Left colon (tissue), 2 donors: ENCODE data around the gene C18orf63. TPM values are rescaled to one million over a fixed set of nuclear protein-coding genes. Genes with fewer than 3 reads are reported as not detected.
A peak's percentile ranks its signal among the peaks of the same experiment; 100 is the strongest.
"Not testable (repeated sequence)": the region's sequence is repeated elsewhere in the genome, so short reads cannot be mapped to it uniquely, and the experiment has no call there.

Experiments used
- ATAC-seq: fragments of 200-7000 bp; cut with Tn5 transposase; one replicate; pipeline ENCODE4 v1.9.1; 2020; ENCODE audit warnings: mild to moderate bottlenecking, moderate library complexity
- DNase-seq, 2 donors: peaks; one replicate each; pipeline ENCODE4 v3.0.0-alpha.2; 2020
- intact Hi-C, 2 donors: fragments of 100-400 bp; cut with DNase I in 1 of 2; cut with micrococcal nuclease in 1 of 2; formaldehyde crosslinking; loops; one replicate each; pipeline versions ENCODE4 v1.11.2 to v1.14.0; 2022; cut with DNase I, micrococcal nuclease
- total RNA-seq, 2 donors: library from RNA; stranded (reverse); fragmentation: NEBNext Ultra II Directional; extraction: Animal tissue kit (Norgen Biotek cat#: 25700); gene quantifications; one replicate each; pipeline ENCODE4 v1.2.1, GENCODE V29; 2021
- donor health status: DM: no; HTN: no; CAD: no.
- donor health status: DM: yes; HTN: yes; CAD: no.

Gene C18orf63
- total RNA-seq, 2 donors from 2014 or later: not detected

GRCh38 chr18:74314759-74315463, 728 bp upstream of the C18orf63 start:
- ATAC-seq: no peak
- intact Hi-C loops: no loop called here
- no peak for DNase-seq

DNA sequence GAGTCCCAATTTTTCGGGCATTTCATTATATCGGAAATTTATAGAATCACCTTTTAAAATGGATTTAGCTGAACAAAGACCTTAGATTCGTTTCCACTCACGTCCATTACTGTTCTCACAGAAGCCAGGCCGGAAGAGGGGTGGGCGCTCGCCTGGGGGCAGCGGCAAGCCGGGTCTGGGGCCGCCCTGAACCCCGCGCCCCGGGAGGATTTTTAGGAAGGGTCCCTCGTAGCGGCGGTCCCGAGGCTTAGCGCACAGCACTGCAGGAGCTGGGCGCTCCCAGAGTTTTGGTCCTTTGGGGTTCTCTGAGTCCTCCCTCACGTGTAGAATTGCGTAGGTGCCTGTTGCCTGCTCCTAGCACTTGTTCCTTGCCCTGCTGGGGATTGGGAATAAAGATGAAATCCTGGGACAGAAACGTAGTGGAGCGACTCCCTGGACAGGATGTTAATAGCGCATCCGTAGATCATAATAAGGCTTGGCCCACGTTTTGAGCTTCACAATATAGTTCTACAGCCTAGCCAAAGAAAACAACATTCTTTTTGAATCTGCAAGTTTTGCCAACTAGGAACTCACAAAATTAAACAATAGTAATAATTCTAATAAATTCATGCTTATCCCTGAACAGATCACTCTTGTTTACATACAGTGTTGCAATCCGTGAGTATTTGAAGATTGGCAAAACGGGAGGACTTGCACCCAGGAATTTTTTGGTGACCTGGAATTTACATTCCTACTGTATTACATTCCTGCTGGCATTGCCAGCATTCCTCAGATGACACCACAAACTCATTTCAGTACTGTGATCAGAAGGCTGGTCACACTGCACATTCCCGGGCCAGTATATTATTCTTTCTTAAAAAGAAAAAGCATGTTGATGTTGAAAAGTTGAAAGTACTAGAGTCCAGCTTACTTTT, 875 bp downstream of the C18orf63 start:
- ATAC-seq: no peak
- intact Hi-C loops: no loop called here
- DNase-seq: no peak

DNA sequence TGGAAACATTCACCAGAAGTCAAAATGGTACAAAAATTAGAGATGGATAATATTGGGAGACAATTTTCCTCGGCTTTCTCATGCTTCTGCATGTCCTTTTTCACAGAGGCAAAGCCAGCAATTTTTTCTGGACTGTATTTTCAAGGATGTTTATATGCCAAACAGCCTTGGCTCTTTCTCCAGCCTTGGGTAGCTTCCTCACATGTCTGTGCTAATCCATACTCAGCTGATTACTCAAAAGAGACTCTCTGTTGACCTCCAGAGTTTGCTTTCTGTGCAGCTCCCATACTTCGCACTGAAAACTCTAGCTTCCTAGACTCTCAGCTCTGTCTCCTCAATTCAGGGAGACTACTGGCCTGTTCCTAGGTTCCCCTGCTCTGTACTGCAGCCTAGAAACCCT, 10.6 kb downstream of the C18orf63 start:
- DNase-seq (no peak), ATAC-seq (no peak)
- intact Hi-C loops: no loop called here

DNA sequence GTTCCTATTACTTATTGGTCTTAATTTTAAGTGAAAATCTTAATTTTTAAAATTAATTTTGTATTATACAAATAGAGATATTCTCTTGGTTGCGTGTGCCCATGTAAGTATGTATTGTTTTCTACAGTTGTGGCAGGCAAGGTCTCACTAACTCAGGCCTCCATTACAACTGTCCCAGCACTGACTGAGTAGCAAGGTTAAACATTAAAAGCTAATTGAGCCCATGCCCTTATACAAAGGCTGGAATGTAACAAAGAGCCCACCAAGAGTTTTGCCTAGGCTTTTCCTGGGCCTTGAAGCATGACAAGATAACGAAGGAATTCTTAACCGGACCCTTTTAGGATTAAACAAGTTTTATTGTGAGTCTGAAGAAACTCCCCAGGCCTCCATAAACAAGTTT, 11.2 kb downstream of the C18orf63 start:
- ATAC-seq, intact Hi-C loops, DNase-seq: not testable (repeated sequence)

- DNase-seq (no peak), ATAC-seq (no peak)
- intact Hi-C loops: no loop called here
Observed at GRCh38 chr18:74328206-74328605, 12.6 kb downstream of the C18orf63 start.

DNA sequence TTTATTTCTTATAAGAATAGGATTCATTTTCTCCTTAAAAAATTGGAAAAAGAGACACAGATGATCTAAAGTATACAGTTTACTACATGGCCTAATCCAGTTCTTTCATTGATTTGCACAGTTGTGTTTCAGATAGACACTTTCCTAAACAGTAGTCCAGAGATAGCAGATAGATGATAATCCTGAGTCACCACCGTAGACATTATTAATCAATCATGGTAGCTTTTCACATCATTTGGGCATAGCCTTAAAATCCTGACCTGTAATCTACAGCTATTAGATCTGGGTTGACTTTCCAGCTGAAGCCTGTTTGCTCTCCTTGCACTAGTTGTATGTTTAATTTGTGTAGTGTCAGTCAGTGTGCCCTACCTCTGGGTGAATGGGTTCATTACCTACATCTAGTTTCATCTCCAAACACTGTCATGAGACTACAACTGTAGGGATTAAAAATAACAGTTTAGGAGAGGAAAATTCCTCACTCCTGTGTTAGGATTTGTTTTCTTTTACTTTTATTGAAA, 14.1 kb downstream of the C18orf63 start:
- intact Hi-C loops: no loop called here
- no peak for ATAC-seq
- DNase-seq: no peak

DNA sequence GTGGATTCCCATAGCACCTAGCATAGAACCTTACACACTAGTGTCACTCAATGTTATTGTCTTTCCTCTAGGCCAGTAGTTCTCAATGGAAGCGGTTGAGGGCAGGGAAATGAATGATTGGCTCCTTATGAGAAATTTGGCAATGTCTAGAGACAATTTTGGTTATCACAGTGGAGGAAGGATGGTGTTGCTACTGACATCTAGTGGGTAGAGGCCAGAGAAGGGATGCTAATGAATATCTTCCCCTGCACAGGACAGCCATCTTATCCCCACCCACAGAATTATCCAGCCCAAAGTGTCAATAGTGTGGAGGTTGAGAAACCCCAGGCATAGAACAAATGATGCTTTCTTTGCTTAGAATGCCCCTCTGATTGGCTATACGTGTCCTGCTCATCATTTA, 15.8 kb downstream of the C18orf63 start:
- DNase-seq: no peak
- peak; percentile 45 for ATAC-seq
- intact Hi-C loops: no loop called here

GRCh38 chr18:74333091-74333490, 17.5 kb downstream of the C18orf63 start:
- intact Hi-C loops: no loop called here
- DNase-seq (no peak), ATAC-seq (no peak)

DNA sequence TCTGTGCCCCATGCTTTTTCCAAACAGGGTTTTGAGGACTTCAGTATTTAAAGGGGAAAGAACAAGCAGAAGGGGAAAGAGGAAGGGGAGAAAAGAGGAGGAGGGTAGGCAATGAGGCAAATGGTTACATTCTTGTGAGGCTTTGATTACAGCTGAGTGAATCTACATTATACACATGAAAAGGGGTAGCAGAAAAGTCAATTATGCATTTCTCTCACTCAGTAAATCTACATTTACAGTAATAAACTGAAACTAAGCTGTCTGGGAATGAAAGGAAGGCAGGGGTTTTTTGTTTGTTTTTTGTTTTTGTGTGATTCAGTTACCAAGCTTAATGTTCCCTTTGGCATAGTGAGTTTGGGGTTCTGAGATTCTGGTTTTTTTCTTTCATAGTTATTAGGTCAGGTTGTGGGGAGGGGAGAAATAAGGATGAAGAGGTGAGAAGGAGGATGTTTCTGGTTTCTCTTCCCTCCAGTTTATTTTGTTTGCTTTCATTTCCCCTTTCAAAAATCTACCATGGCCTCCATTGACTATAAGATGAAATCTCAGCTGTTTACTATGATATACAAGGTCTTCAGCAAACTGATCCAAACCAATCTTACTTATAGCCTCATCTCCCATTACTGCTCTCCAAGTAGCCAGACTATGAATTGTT, 18.7 kb downstream of the C18orf63 start:
- intact Hi-C loops: no loop called here
- ATAC-seq (no peak), DNase-seq (no peak)

DNA sequence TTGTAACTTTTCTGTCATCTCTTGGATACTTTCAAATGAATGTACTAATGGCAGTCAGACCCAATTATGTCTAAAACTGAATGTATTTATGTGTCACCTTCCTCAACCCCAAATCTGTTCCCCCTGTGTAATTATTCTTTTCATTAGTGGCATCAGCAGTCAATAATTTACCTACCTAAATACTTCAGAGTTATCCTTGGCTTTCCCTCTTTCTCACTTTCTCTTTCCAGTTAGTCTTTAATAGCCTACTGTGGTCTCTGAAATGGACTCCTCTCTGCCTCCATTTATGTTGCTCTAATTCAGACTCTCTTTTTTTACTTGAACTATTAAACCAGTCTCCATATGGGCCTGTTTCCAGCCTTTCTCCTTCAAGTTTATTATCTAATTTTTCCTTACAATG, 21.0 kb downstream of the C18orf63 start:
- no peak for ATAC-seq
- intact Hi-C loops: no loop called here
- no peak for DNase-seq

DNA sequence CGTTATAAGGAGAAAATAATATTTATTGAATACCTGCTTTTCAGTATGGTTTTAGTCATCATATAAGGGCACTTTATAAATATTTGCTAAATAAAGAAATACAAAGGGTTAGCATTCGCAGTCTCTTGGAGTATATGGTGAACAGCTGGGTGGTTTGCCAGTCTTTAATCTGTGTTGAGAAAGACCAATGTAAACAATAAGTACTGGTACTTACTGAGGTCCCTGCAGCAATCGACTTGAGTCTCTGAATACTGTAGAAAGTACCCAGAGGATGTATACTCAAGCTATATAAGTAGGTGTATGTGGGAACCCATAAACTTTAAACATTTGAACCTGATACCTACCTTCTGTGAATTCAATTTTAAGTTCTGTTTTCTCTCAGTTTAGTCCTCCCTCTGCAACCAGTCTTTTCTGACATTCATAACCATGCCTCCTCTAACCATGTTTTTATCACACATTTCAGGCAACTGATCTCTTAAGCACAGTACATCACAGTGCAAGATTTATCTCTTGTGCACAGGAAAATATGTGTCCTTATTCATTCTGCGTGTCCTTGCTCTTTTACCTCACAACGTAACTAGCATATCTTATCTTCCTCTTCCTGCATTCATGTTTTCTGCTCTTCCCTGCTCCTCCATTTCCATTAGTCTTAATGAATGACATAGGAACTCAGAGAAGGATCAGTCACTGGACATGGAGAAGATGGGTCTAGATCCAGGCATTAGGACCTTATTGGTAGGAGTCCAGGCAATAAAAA, 21.7 kb downstream of the C18orf63 start:
- DNase-seq (no peak), ATAC-seq (no peak)
- intact Hi-C loops: no loop called here

DNA sequence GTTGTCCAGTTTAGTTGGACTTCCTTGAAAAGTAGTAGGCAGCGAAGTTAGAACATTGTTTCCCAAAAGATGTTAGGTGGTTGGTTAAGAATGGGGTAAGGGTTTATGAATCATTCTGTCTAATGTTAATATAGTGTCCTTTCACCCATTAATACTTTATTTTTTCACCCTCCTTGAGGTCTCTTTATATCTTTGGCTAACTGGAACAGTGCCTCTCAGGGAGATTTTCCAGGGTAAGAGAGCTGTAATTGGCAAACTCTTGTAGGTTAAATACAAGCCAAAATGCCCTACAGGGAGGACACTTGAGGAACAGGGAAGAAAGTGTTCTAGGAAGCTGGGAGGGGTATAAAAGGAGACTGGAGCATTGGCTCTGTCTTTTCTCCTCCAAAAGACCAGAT, 22.3 kb downstream of the C18orf63 start:
- ATAC-seq: no peak
- DNase-seq: no peak
- intact Hi-C loops: no loop called here

DNA sequence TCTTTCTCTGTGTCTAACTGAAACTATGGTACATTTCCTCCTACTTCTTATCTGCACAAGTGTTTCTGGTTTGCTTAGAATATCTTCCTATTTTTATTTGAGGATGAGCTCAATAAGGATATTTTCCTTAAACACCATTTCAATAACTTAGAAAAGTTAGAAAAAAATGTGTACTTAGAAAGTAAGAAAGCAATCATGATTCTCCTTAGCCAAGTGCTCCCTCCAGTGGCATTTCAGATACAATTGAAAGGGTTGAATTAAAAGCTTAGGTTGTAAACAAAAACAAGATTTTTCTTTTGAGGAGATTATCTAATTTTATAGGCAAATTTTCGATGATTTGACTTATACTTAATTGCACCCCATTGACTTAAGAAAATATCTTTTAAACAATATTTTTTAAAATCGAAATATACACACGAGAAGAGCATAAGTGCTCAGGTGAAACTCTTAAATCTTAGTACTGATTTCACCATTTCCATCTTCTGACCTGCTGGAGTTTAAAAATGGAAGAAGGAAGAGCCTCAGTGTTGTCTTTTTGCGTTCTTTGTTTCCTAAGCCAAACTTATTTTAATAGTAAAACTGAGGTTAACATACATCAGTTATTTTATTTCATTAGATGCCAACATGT, 26.9 kb downstream of the C18orf63 start:
- intact Hi-C loops: loop anchor here in 1 of 2 donors (10.0 kb wide), 1 partner anchor 148 kb away; no protein-coding TSS in a partner anchor
- DNase-seq: peak in 1 of 2 donors; percentile 19
- peak; percentile 54 for ATAC-seq

DNA sequence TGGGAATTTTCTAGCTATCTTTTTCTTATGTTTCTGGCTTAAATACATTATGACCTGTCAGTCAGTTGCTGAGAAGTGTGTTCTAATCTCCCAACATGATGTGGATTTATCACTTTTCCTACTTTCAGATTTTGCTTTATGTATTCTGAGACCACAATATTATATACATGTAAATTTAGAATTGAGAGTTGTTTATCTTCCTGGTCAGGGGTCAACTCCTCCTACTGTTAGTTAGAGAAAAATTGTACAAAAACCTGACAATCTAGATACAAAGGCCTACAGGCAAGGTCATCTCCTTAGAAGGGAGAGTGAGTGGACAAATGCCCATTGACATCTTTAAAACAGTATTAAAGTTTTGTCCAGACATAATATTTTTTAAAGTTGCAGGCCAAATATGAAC, 30.6 kb downstream of the C18orf63 start:
- intact Hi-C loops: loop anchor here in 1 of 2 donors (10.0 kb wide), 1 partner anchor 151 kb away; no protein-coding TSS in a partner anchor
- DNase-seq: no peak
- no peak for ATAC-seq

DNA sequence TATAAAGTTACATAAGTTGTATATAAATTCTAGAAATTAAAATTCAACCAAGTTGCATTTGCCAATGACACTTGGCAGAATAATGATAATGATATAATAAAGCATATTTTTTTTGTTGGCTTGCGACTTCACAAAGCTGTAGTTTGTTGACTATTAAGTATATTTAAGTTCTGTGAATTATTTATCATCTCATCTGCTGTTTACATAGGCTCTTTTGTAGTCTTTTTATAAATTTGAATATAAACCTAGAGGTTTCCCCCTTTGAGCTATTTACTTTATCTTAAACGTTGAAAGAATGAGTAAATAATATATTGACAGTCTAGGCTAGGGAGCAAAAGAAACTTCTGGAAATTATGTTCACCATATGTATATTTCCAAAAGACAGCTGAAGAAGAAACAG, 32.9 kb downstream of the C18orf63 start:
- DNase-seq: no peak
- ATAC-seq: no peak
- intact Hi-C loops: loop anchor here in 1 of 2 donors (10.0 kb wide), 1 partner anchor 154 kb away; no protein-coding TSS in a partner anchor

- intact Hi-C loops: loop anchor here in 1 of 2 donors (5.0 kb wide), 2 partner anchors 141 to 201 kb away; no protein-coding TSS in a partner anchor
- ATAC-seq (no peak), DNase-seq (no peak)
Observed at GRCh38 chr18:74351354-74351753, 35.7 kb downstream of the C18orf63 start.

DNA sequence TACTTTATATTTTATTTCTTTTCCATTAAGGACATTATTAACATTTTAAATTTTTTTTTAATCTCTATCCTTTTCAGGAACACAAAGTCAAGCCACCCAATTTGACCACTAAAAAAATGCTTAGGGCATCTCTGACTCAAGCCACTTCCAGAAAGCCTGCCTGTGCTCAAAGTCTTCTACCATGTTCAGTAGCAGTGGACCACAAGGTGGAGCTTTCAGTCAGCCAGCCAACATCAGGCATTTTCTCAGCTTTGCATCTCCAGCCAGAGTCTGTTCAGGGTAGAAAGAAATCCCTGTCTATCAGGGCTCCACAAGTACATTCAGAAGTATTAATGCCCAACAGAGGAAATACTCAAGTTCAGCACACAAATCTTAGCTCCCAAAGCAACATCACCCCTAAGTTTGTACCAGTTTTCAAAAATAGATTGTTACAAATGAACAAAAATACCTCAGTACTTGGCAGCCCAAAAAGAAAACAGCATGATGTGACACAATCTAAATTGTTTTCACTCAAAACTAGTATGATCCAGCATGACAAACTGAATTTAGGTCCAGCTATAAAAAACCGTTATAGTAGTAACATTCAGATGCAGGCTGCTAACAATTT, 37.6 kb downstream of the C18orf63 start:
- ATAC-seq (peak; percentile 94), DNase-seq (peak; percentile 49 to 62)
- intact Hi-C loops: loop anchor here in 1 of 2 donors (5.0 kb wide), 2 partner anchors 139 to 199 kb away; no protein-coding TSS in a partner anchor

DNA sequence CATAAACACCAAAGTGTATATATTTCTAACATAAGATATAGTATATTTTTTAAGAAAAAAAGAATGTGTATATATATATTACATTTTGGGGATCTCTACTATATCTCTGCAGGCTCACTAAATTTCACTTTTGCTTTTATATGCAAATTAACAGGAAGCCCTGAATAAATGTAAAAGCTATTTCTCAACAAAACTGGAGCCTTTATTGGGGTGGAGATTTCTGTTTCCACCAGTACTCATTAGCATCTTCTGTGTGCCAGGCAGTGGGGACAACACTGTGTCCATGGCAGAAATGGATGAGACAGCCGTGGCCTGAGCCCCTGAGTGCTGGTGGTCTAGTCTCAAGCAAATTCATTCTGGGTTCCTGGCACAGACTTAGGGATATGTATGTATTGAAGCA, 41.3 kb downstream of the C18orf63 start:
- intact Hi-C loops: no loop called here
- ATAC-seq (no peak), DNase-seq (no peak)
